Subcutaneous adipose tissue (tissue), 4 donors: ENCODE results near the gene RANBP3. TPM values are rescaled to one million over a fixed set of nuclear protein-coding genes. Genes with fewer than 3 reads are reported as not detected.

Experiments used
- total RNA-seq, 4 donors: library from RNA; depleted of rRNA; stranded (reverse); fragments of >200 nt; gene quantifications; one replicate each; pipeline ENCODE4 v1.1.0, GENCODE V29; 2016
- TF ChIP-seq, protein P1 (sequence below): fragments of 450-650 bp; IDR thresholded peaks from one replicate; pipeline ENCODE4 v1.5.1; 2016; ENCODE audit warnings: low read depth, mild to moderate bottlenecking, control low read depth, antibody characterized with exemption, moderate library complexity

The RANBP3 gene
- total RNA-seq, 4 donors from 2014 or later: 28.8 to 84.2 (median 57.7) TPM

GRCh38 chr19:5973376-5973775, 4.6 kb downstream of the RANBP3 start:
- TF ChIP-seq, protein P1, sequence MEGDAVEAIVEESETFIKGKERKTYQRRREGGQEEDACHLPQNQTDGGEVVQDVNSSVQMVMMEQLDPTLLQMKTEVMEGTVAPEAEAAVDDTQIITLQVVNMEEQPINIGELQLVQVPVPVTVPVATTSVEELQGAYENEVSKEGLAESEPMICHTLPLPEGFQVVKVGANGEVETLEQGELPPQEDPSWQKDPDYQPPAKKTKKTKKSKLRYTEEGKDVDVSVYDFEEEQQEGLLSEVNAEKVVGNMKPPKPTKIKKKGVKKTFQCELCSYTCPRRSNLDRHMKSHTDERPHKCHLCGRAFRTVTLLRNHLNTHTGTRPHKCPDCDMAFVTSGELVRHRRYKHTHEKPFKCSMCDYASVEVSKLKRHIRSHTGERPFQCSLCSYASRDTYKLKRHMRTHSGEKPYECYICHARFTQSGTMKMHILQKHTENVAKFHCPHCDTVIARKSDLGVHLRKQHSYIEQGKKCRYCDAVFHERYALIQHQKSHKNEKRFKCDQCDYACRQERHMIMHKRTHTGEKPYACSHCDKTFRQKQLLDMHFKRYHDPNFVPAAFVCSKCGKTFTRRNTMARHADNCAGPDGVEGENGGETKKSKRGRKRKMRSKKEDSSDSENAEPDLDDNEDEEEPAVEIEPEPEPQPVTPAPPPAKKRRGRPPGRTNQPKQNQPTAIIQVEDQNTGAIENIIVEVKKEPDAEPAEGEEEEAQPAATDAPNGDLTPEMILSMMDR: no peak

DNA sequence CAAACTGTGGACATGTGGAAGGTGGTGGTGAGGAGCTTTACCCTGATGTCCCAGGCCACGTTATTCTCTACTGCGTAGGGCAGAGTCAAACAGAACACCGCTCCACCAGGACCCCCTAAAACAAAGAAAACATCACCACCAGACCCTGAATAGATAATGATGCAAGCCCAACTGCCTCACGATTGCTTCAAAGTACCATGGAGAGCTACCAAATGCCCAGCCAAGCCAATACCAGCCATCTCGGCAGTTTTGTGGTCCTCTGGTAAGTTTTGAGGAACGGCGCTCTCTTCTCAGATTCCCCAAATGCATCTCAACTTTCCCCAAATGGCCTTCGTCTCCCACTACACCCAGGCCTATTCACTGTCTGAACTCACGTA, 5.6 kb downstream of the RANBP3 start:
- TF ChIP-seq, protein P1: no peak

DNA sequence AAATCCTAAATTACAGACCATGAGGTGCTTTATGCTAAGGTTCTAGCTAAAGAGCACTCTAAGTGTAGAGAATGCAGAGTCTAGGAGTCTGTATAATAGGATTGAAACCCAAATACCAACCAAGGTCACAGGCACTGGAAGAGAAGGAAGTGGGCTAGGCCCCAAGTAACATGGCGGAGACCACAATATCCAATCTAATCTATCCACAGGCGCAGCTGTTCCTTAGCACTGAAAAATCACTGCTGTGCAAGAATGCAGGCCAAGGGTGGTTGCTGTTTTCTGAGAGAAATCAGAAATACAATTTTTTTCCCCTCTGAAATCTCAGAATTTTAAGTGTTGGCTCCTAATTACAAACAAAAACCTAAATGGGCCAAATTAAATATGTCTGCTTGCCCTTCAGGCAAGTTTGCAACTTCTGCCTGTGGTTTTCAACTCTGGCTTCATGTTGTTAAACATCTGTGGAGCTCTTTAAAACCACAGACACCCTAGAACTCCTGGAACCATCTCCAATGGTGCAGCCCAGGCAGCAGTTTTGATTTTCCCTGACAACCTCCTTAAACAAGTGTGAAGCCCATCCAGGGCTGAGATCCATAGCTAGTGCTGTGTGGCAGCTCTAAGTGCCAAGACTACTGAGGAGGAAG, 6.1 kb downstream of the RANBP3 start:
- TF ChIP-seq, protein P1: no peak

GRCh38 chr19:5969476-5969875, 8.5 kb downstream of the RANBP3 start:
- TF ChIP-seq, protein P1: no peak

DNA sequence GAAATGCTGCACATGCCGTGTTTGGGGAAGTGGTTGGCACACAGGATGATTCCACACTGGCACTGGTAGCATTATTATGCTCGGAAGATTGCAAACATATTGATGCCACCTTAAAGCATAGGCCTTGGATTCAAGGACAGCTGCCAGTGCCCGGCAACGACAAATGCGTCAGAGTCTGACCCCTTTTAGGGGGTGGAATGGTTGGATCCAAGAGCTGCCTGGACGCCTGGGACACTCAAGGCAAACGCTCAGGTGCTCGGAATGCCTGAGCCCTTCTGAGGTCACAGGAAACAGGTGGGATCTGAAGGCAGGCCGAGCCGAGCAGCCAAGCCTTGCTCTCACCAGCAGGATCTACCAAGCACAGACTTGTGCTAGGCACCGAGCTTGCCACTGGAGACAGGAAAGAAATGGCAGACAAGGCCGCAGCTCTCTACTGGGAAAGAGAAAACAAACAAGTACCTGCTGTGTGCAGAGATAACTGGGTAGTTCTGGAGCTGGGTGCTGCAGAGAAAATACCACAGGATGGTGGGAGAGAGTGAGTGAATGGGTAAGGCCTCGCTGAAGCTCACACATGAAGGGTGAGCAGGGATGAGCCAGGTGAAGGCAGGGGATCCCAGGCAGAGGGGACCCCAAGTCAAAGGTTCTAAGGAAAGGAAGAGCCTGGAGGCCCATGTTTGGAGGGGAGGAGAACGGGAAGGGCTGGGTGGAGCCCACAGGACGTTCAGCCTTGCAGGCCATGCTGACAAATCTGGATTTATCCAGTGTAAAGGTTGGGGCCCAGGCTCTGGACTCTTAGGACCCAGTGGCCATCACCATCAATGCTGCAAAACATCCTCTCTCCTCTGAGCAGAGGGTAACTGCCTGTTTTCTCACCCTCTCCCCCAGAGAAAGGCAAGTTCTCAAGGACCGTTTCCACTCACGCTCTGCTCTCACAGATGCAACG, 9.2 kb downstream of the RANBP3 start:
- TF ChIP-seq, protein P1: no peak

GRCh38 chr19:5967994-5968430, 9.9 kb downstream of the RANBP3 start:
- TF ChIP-seq, protein P1: no peak

- TF ChIP-seq, protein P1: no peak
Measured at GRCh38 chr19:5967571-5967970, 10.4 kb downstream of the RANBP3 start.
